ENCODE results near the gene RNASEH2C.

RNASEH2C gene

DNA sequence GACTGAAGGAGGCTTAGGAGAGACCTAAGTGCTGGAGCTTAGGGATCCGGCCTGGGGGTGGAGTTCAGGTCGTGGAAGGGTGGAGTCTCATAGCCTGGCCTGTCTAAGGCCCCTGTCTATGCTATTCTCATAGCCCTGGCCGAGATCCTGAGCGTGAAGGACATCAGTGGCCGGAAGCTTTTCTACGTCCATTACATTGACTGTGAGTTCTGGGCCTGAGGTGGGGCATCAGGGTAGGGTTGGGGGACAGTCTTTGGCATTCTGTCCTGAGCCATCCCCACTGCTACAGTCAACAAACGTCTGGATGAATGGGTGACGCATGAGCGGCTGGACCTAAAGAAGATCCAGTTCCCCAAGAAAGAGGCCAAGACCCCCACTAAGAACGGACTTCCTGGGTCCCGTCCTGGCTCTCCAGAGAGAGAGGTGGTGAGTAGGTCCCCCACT is 7.9 kb downstream of the RNASEH2C start:
- Histone ChIP-seq H3K9ac (peak overlapping the region; percentile 83; the same call in 1 of the 2 replicates), H3K79me2 (ENCODE audit: insufficient read depth, low read depth) (0 out of 2 replicates have a peak, but pooled peaks cover 3% of the 10 kb centered on the region), H3K27ac (no peak overlapping the region; the same call in 1 of the 2 replicates), H3K36me3 (ENCODE audit: insufficient read depth) (no peaks in the 10 kb centered on the region), H3K4me2 (peak overlapping the region; percentile 69; the same call in 1 of the 2 replicates), H2AFZ (ENCODE audit: low read depth) (no peak overlapping the region; the same call in 1 of the 2 replicates), H4K20me1 (ENCODE audit: insufficient read depth) (no peaks in the 10 kb centered on the region), H3K4me3 (IDR thresholded peaks at IDR 0.05; ENCODE audit: insufficient read depth, low read depth, low read length) (peak overlapping the region; percentile 39), H3K27me3 (ENCODE audit: insufficient read depth, low read depth) (no peaks in the 10 kb centered on the region), H3K4me1 (ENCODE audit: low read depth, poor library complexity, severe bottlenecking) (peaks cover 9% of the 10 kb centered on the region)
- TF ChIP-seq, protein P1, sequence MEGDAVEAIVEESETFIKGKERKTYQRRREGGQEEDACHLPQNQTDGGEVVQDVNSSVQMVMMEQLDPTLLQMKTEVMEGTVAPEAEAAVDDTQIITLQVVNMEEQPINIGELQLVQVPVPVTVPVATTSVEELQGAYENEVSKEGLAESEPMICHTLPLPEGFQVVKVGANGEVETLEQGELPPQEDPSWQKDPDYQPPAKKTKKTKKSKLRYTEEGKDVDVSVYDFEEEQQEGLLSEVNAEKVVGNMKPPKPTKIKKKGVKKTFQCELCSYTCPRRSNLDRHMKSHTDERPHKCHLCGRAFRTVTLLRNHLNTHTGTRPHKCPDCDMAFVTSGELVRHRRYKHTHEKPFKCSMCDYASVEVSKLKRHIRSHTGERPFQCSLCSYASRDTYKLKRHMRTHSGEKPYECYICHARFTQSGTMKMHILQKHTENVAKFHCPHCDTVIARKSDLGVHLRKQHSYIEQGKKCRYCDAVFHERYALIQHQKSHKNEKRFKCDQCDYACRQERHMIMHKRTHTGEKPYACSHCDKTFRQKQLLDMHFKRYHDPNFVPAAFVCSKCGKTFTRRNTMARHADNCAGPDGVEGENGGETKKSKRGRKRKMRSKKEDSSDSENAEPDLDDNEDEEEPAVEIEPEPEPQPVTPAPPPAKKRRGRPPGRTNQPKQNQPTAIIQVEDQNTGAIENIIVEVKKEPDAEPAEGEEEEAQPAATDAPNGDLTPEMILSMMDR (conservative IDR thresholded peaks at IDR 0.05; ENCODE audit: low read depth, low read length) = no peak

DNA sequence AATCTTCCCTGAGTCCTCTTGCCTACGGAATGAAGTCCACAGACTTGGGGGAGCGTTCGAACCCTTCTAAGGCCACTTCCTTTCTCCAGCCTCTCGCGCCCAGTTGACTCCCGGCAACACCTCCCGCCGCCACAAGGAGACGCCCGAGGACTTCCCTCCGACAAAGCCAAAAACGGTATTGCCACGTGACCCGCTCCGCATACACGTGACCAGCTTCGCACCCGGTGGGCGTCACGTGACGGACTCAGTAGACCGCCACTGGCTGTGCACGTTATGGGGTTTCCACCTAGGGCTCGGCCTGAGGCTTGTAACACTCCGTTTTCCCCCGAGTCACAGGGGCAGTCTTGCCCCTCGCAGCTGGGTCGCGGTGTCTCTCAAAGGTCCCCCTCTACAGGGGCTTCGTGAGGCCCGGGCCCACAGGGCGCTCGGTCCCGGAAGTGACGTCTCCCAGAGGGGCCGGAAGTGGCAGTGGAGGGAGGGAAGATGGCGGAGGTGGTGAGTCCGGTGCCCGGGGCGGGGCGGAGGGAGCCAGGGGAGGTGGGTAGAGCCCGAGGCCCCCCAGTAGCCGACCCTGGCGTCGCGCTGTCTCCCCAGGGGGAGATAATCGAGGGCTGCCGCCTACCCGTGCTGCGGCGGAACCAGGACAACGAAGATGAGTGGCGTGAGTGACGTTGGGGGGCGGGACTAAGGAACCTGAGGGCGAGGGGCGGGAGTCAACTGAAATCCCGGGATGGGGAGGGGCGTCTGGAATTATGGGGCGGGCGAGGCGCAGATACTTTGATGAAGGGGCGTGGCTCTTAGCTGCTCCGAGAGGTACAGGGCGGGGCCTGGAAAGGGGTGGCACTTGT is 8.6 kb downstream of the RNASEH2C start, which contains the start of gene KAT5:
TSS of gene KAT5 (plus strand) at position 468 of the 848 bp plus-strand sequence. CDS start at position 484, 16 bp downstream.
- Histone ChIP-seq H3K9ac (peak within 1 kb of the TSS; percentile 83), H3K79me2 (ENCODE audit: insufficient read depth, low read depth) (0 out of 2 replicates have a peak, but pooled peaks cover 3% of the 10 kb centered on the region), H3K4me2 (peak within 1 kb of the TSS; percentile 69), H3K27ac (peak within 1 kb of the TSS; percentile 84), H3K27me3 (ENCODE audit: insufficient read depth, low read depth) (no peaks in the 10 kb centered on the region), H4K20me1 (ENCODE audit: insufficient read depth) (no peaks in the 10 kb centered on the region), H3K4me1 (ENCODE audit: low read depth, poor library complexity, severe bottlenecking) (peaks cover 9% of the 10 kb centered on the region), H3K36me3 (ENCODE audit: insufficient read depth) (no peaks in the 10 kb centered on the region), H3K4me3 (IDR thresholded peaks at IDR 0.05; ENCODE audit: insufficient read depth, low read depth, low read length) (peak within 1 kb of the TSS; percentile 39), H2AFZ (ENCODE audit: low read depth) (peak within 1 kb of the TSS; percentile 93)
- TF ChIP-seq, protein P1 (conservative IDR thresholded peaks at IDR 0.05; ENCODE audit: low read depth, low read length) = peak; percentile 86

GRCh38 chr11:65710421-65710820 is 10.2 kb downstream of the RNASEH2C start:
- H3K27ac ChIP-seq = no peak overlapping the region
- no peaks in the 10 kb centered on the region for H3K27me3 ChIP-seq (ENCODE audit: insufficient read depth, low read depth)
- H3K36me3 ChIP-seq (ENCODE audit: insufficient read depth) = no peaks in the 10 kb centered on the region
- no peak overlapping the region for H3K4me3 ChIP-seq (IDR thresholded peaks at IDR 0.05; ENCODE audit: insufficient read depth, low read depth, low read length)
- H3K9ac ChIP-seq = no peak overlapping the region
- H3K79me2 ChIP-seq (ENCODE audit: insufficient read depth, low read depth) = no peaks in the 10 kb centered on the region
- H2AFZ ChIP-seq (ENCODE audit: low read depth) = peak overlapping the region; percentile 93; the same call in 1 of the 2 replicates
- no peaks in the 10 kb centered on the region for H4K20me1 ChIP-seq (ENCODE audit: insufficient read depth)
- peak overlapping the region; percentile 69; the same call in 1 of the 2 replicates for H3K4me2 ChIP-seq
- peaks cover 18% of the 10 kb centered on the region for H3K4me1 ChIP-seq (ENCODE audit: low read depth, poor library complexity, severe bottlenecking)
- TF ChIP-seq, protein P1 (conservative IDR thresholded peaks at IDR 0.05; ENCODE audit: low read depth, low read length) = no peak

- no peaks in the 10 kb centered on the region for H4K20me1 ChIP-seq (ENCODE audit: insufficient read depth)
- TF ChIP-seq, protein P1 (conservative IDR thresholded peaks at IDR 0.05; ENCODE audit: low read depth, low read length) = no peak
- no peak overlapping the region for H3K9ac ChIP-seq
- no peak overlapping the region for H3K4me3 ChIP-seq (IDR thresholded peaks at IDR 0.05; ENCODE audit: insufficient read depth, low read depth, low read length)
- no peaks in the 10 kb centered on the region for H3K79me2 ChIP-seq (ENCODE audit: insufficient read depth, low read depth)
- H2AFZ ChIP-seq (ENCODE audit: low read depth) = no peak overlapping the region
- peaks cover 18% of the 10 kb centered on the region for H3K4me1 ChIP-seq (ENCODE audit: low read depth, poor library complexity, severe bottlenecking)
- H3K36me3 ChIP-seq (ENCODE audit: insufficient read depth) = no peaks in the 10 kb centered on the region
- no peaks in the 10 kb centered on the region for H3K27me3 ChIP-seq (ENCODE audit: insufficient read depth, low read depth)
- H3K4me2 ChIP-seq = no peak overlapping the region
- no peak overlapping the region for H3K27ac ChIP-seq
Observed at GRCh38 chr11:65709661-65710060, 10.9 kb downstream of the RNASEH2C start.
